Measurements from ENCODE around the gene C19orf12.
"Not testable (repeated sequence)": the region's sequence is repeated elsewhere in the genome, so short reads cannot be mapped to it uniquely, and the experiment has no call there.

C19orf12 gene

GRCh38 chr19:29675650-29676186 lies 39.3 kb downstream of the C19orf12 start:
- Histone ChIP-seq H3K4me1 (ENCODE audit: control insufficient read depth, insufficient read depth, low read length) (no peaks in the 10 kb centered on the region), H3K36me3 (ENCODE audit: control insufficient read depth, insufficient read depth, low read length) (peaks cover 18% of the 10 kb centered on the region)
- WGBS (ENCODE audit: insufficient coverage, insufficient read length) = no CpG with 5 or more reads among the region's 13 CpGs

GRCh38 chr19:29675120-29675649 lies 39.9 kb downstream of the C19orf12 start:
- H3K36me3 ChIP-seq (ENCODE audit: control insufficient read depth, insufficient read depth, low read length) = peaks cover 18% of the 10 kb centered on the region
- no peaks in the 10 kb centered on the region for H3K4me1 ChIP-seq (ENCODE audit: control insufficient read depth, insufficient read depth, low read length)
- H3K4me3 ChIP-seq (ENCODE audit: low read length) = no peak overlapping the region
- no peaks in the 10 kb centered on the region for H3K9me3 ChIP-seq (ENCODE audit: control insufficient read depth, insufficient read depth, low read length)
- no peak overlapping the region for H3K27ac ChIP-seq (ENCODE audit: low read length)
- H3K27me3 ChIP-seq (ENCODE audit: control insufficient read depth, insufficient read depth, low read length) = no peaks in the 10 kb centered on the region
- no peak for DNase-seq (ENCODE audit: low read depth, low spot score)
- no CpG with 5 or more reads among the region's 10 CpGs for WGBS (ENCODE audit: insufficient coverage, insufficient read length)

More at GRCh38 chr19:29675650-29676186, 39.3 kb downstream of the C19orf12 start:
- Histone ChIP-seq H3K4me3 (ENCODE audit: low read length) (no peak overlapping the region), H3K27ac (ENCODE audit: low read length) (no peak overlapping the region), H3K9me3 (ENCODE audit: control insufficient read depth, insufficient read depth, low read length) (no peaks in the 10 kb centered on the region), H3K27me3 (ENCODE audit: control insufficient read depth, insufficient read depth, low read length) (no peaks in the 10 kb centered on the region)
- no peak for DNase-seq (ENCODE audit: low read depth, low spot score)

DNA sequence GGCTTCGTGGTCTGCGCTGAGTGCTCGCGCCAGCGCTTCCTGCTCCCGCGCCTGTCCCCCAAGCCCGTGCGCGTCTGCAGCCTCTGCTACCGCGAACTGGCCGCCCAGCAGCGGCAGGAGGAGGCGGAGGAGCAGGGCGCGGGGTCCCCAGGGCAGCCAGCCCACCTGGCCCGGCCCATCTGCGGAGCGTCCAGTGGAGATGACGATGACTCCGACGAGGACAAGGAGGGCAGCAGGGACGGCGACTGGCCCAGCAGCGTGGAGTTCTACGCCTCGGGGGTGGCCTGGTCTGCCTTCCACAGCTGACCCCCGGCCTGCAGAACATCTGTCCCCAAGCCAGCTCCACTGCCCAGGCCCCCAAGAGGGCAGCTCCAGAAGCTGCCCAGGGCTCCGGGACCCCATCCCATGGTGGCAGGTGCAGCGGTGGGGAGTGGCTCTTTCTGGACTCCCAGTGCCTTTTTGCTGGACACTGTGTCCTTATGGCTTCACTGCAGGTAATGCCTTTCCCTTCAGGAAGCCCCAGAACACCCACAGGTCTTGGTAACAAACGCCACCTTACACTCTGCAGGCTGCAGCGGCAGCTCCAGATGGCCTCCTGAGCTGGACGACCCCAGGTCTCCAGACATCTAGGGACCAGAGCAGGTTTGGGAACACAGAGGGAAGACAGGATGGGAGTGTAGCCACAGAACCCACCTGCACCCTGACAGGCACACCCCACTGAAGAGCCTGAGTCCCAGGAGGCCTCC lies 40.5 kb downstream of the C19orf12 start:
- no peaks in the 10 kb centered on the region for H3K9me3 ChIP-seq (ENCODE audit: control insufficient read depth, insufficient read depth, low read length)
- WGBS (ENCODE audit: insufficient coverage, insufficient read length) = no CpG with 5 or more reads among the region's 34 CpGs
- H3K27me3 ChIP-seq (ENCODE audit: control insufficient read depth, insufficient read depth, low read length) = no peaks in the 10 kb centered on the region
- no peak for DNase-seq (ENCODE audit: low read depth, low spot score)
- no peaks in the 10 kb centered on the region for H3K4me1 ChIP-seq (ENCODE audit: control insufficient read depth, insufficient read depth, low read length)
- peaks cover 18% of the 10 kb centered on the region for H3K36me3 ChIP-seq (ENCODE audit: control insufficient read depth, insufficient read depth, low read length)
- H3K4me3 ChIP-seq (ENCODE audit: low read length) = no peak overlapping the region
- no peak overlapping the region for H3K27ac ChIP-seq (ENCODE audit: low read length)

DNA sequence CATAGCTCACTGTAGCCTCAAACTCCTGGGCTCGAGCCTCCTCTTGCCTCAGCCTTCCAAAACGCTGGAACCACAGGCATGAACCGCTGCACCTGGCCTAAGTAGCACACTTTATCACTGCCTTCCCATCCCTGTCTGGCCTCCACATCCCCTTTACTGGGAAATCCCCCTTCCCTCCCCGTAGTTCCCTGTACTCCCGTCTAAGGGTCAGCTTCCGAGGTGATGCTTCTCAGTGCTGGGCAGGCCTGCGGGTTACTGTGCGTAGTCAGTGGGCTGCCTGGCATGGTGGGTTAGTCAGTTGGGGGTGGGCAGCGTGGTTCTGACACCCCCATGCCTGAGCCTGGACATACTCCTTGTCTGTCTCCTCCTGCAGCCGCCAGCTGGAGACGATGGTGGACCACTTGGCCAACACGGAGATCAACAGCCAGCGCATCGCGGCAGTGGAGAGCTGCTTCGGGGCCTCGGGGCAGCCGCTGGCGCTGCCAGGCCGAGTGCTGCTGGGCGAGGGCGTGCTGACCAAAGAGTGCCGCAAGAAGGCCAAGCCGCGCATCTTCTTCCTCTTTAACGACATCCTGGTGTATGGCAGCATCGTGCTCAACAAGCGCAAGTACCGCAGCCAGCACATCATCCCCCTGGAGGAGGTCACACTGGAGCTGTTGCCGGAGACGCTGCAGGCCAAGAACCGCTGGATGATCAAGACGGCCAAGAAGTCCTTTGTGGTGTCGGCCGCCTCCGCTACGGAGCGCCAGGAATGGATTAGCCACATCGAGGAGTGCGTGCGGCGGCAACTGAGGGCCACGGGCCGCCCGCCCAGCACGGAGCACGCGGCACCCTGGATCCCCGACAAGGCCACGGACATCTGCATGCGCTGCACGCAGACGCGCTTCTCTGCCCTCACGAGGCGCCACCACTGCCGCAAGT lies 41.4 kb downstream of the C19orf12 start:
- Histone ChIP-seq H3K9me3 (ENCODE audit: control insufficient read depth, insufficient read depth, low read length) (no peaks in the 10 kb centered on the region), H3K4me1 (ENCODE audit: control insufficient read depth, insufficient read depth, low read length) (peaks cover 2% of the 10 kb centered on the region; the same call in 1 of the 2 replicates), H3K27me3 (ENCODE audit: control insufficient read depth, insufficient read depth, low read length) (no peaks in the 10 kb centered on the region), H3K36me3 (ENCODE audit: control insufficient read depth, insufficient read depth, low read length) (peaks cover 18% of the 10 kb centered on the region), H3K4me3 (ENCODE audit: low read length) (no peak overlapping the region), H3K27ac (ENCODE audit: low read length) (no peak overlapping the region)
- no CpG with 5 or more reads among the region's 57 CpGs for WGBS (ENCODE audit: insufficient coverage, insufficient read length)
- DNase-seq (ENCODE audit: low read depth, low spot score) = no peak

DNA sequence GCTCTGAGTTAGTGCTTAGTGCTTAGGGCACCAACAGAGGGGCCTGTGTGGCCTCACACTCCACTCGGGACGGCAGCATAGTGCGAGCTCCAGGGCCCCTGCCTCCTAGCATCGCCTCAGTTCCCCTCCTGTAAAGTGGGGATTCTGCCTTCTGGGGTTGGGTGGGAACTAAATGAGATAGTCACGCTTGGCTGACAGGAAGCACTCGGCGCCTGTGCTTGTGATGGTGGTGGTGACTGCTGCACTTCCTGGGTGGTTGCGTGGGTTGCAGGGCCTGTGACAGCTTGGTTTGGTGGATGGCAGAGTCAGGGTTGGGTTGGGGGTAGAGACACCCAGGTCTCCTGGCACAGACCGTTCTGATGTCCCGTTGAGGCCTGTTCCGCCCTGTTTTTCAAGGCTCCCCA lies 42.1 kb downstream of the C19orf12 start:
- H3K4me3 ChIP-seq (ENCODE audit: low read length) = no peak overlapping the region
- peaks cover 18% of the 10 kb centered on the region for H3K36me3 ChIP-seq (ENCODE audit: control insufficient read depth, insufficient read depth, low read length)

DNA sequence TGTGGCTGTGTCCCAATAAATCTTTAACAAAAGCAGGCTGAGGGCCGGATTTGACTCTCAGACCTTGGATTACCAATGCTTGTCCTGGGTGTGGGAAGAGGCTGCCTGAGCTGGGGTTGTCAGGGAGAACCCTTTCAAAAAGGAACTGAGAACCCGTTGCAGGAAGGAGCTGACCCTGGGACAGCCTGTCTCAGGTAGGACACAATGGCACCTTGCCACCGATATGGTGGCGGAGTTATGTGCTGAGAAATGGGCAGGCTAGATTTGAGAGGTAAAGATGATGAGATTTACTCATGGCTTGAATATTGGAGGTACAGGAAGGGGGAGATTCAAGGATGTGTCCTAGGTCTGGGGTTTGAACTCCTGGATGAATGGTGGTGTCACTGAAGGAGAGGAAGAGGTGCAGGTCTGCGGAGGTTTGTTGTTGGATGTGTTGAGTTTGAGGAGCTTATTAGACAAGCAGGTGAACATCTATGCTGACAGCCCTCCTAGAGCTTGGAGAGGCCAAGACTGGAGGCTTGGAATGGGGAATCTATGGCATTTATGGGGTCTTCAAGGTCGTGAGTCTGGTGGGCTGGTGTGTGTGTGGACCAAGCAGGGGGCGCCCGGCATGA lies 42.6 kb downstream of the C19orf12 start:
- Histone ChIP-seq H3K36me3 (ENCODE audit: control insufficient read depth, insufficient read depth, low read length) (peaks cover 18% of the 10 kb centered on the region), H3K9me3 (ENCODE audit: control insufficient read depth, insufficient read depth, low read length) (no peaks in the 10 kb centered on the region), H3K4me3 (ENCODE audit: low read length) (no peak overlapping the region), H3K27me3 (ENCODE audit: control insufficient read depth, insufficient read depth, low read length) (no peaks in the 10 kb centered on the region), H3K27ac (ENCODE audit: low read length) (no peak overlapping the region), H3K4me1 (ENCODE audit: control insufficient read depth, insufficient read depth, low read length) (peaks cover 5% of the 10 kb centered on the region; the same call in 1 of the 2 replicates)
- WGBS (ENCODE audit: insufficient coverage, insufficient read length) = no CpG with 5 or more reads among the region's 8 CpGs
- no peak for DNase-seq (ENCODE audit: low read depth, low spot score)

More for the DNA sequence above, 42.1 kb downstream of the C19orf12 start:
- Histone ChIP-seq H3K4me1 (ENCODE audit: control insufficient read depth, insufficient read depth, low read length) (peaks cover 2% of the 10 kb centered on the region; the same call in 1 of the 2 replicates), H3K9me3 (ENCODE audit: control insufficient read depth, insufficient read depth, low read length) (no peaks in the 10 kb centered on the region), H3K27me3 (ENCODE audit: control insufficient read depth, insufficient read depth, low read length) (no peaks in the 10 kb centered on the region), H3K27ac (ENCODE audit: low read length) (no peak overlapping the region)
- DNase-seq (ENCODE audit: low read depth, low spot score) = no peak
- no CpG with 5 or more reads among the region's 11 CpGs for WGBS (ENCODE audit: insufficient coverage, insufficient read length)

DNA sequence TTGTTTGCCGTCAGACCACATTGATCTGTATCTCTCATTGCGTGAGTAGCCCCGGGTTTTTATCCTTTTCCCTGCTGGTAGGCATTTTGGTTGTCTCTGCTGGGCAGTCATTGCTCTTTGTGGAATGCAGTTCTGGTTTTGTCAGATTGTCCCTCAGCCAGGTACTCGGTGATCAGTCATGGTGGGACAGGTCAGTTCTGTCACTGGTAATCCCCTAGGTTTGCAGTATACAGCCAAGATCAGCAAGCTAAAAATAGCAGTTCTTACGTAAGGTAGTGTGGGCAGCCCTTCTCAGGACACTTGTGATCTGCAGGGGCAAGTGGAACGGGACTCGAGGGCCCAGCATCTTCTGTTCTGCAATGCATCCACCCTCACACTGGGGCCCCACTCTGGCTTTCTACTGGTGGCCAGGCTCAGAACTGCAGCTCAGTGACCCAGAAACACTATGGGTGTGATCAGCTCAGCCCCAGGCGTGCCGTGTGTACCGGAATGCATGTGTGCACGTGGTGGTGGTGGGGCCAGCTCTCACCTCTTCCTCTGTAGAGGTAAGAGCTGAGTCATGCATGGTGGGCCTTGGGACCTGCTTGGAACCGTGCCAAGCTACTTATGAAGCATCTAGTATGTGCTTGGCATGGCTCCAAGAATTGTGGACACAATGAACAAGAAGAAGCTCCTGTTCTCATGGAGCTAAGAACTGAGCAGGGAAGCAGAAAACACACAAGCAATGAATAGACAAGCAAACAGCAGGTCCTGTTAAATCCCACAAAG lies 43.5 kb downstream of the C19orf12 start:
- Histone ChIP-seq H3K36me3 (ENCODE audit: control insufficient read depth, insufficient read depth, low read length) (peaks cover 18% of the 10 kb centered on the region), H3K4me1 (ENCODE audit: control insufficient read depth, insufficient read depth, low read length) (peaks cover 5% of the 10 kb centered on the region; the same call in 1 of the 2 replicates), H3K27me3 (ENCODE audit: control insufficient read depth, insufficient read depth, low read length) (no peaks in the 10 kb centered on the region), H3K4me3 (ENCODE audit: low read length) (no peak overlapping the region), H3K27ac (ENCODE audit: low read length) (no peak overlapping the region), H3K9me3 (ENCODE audit: control insufficient read depth, insufficient read depth, low read length) (no peaks in the 10 kb centered on the region)
- WGBS (ENCODE audit: insufficient coverage, insufficient read length) = no CpG with 5 or more reads among the region's 12 CpGs
- no peak for DNase-seq (ENCODE audit: low read depth, low spot score)

DNA sequence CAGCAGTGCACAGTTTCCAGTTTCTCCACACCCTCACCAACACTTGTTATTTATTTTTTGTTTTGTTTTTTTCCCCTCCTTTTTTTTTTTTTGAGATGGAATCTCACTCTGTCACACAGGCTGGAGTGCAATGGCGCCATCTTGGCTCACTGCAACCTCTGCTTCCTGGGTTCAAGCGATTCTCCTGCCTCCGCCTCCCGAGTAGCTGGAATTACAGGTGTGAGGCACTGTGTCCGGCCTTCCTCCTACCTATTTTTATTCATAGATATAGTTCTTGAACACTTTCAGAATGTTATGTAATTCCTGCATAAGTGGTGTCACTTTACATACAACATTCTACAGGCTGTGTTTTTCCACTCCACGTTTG lies 44.1 kb downstream of the C19orf12 start:
- DNase-seq (ENCODE audit: low read depth, low spot score); H3K4me3 ChIP-seq (ENCODE audit: low read length); H3K9me3 ChIP-seq (ENCODE audit: control insufficient read depth, insufficient read depth, low read length); H3K27ac ChIP-seq (ENCODE audit: low read length); H3K4me1 ChIP-seq (ENCODE audit: control insufficient read depth, insufficient read depth, low read length); H3K27me3 ChIP-seq (ENCODE audit: control insufficient read depth, insufficient read depth, low read length): not testable (repeated sequence)
- peaks cover 18% of the 10 kb centered on the region for H3K36me3 ChIP-seq (ENCODE audit: control insufficient read depth, insufficient read depth, low read length)
- WGBS (ENCODE audit: insufficient coverage, insufficient read length) = no CpG with 5 or more reads among the region's 6 CpGs

- H3K27me3 ChIP-seq (ENCODE audit: control insufficient read depth, insufficient read depth, low read length) = no peaks in the 10 kb centered on the region
- no peak overlapping the region for H3K4me3 ChIP-seq (ENCODE audit: low read length)
- WGBS (ENCODE audit: insufficient coverage, insufficient read length) = no CpG with 5 or more reads among the region's 5 CpGs
- H3K9me3 ChIP-seq (ENCODE audit: control insufficient read depth, insufficient read depth, low read length) = no peaks in the 10 kb centered on the region
- peaks cover 8% of the 10 kb centered on the region for H3K4me1 ChIP-seq (ENCODE audit: control insufficient read depth, insufficient read depth, low read length)
- H3K27ac ChIP-seq (ENCODE audit: low read length) = no peak overlapping the region
- no peak for DNase-seq (ENCODE audit: low read depth, low spot score)
- H3K36me3 ChIP-seq (ENCODE audit: control insufficient read depth, insufficient read depth, low read length) = peaks cover 14% of the 10 kb centered on the region
These were observed 44.8 kb downstream of the C19orf12 start for GRCh38 chr19:29670255-29670654.

All from iPS DF 6.9 (cell line).